ENCODE data around the gene TMEM53. TPM values are rescaled to one million over a fixed set of nuclear protein-coding genes. Genes with fewer than 3 reads are reported as not detected.
A peak's percentile ranks its signal among the peaks of the same experiment; 100 is the strongest.
"Not testable (repeated sequence)": the region's sequence is repeated elsewhere in the genome, so short reads cannot be mapped to it uniquely, and the experiment has no call there.

TMEM53 gene
- total RNA-seq, 4 donors from 2014 or later: 3.9 to 10.4 (median 8.0) TPM

DNA sequence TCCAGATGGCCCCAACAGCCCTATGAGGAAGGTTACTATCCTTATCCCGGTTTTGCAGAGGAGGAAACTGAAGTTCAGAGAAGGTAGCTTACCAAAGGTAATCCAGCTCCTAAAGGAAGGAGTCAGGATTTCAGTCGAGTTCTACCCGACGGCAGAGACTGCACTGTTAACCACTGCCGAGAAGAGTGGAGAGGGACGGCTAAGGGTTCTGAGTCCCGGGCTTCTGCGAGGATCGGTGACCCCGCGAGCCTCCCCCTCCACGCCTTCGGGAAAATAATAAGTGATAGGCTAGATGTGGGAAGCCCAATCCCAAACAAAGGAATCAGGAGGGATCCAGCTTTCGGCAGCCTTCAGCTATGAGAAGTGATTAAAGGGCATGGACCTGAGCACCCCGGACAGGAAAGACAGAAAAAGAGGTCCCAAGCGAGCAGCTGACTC, 587 bp downstream of the TMEM53 start:
- Histone ChIP-seq H3K9me3 (no peaks in the 10 kb centered on the region), H3K27ac (peak overlapping the region; percentile 83 to 96 (median 86)), H3K36me3 (no peaks in the 10 kb centered on the region), H3K27me3 (no peaks in the 10 kb centered on the region), H3K4me1 (peaks cover 15 to 33% of the 10 kb centered on the region in 2 donors), H3K4me3 (replicated peaks in 1 of 3) (peak overlapping the region; percentile 19 to 44 (median 29))
- intact Hi-C loops (cut with DNase I): no loop called here
- no peak for DNase-seq
- 1 to 3% methylated on average over 15 to 16 of the region's 16 CpGs for WGBS, 2 donors
- TF ChIP-seq POLR2A (IDR thresholded peaks at IDR 0.05): peak in 1 of 2 donors; percentile 37
- TF ChIP-seq, protein P1, sequence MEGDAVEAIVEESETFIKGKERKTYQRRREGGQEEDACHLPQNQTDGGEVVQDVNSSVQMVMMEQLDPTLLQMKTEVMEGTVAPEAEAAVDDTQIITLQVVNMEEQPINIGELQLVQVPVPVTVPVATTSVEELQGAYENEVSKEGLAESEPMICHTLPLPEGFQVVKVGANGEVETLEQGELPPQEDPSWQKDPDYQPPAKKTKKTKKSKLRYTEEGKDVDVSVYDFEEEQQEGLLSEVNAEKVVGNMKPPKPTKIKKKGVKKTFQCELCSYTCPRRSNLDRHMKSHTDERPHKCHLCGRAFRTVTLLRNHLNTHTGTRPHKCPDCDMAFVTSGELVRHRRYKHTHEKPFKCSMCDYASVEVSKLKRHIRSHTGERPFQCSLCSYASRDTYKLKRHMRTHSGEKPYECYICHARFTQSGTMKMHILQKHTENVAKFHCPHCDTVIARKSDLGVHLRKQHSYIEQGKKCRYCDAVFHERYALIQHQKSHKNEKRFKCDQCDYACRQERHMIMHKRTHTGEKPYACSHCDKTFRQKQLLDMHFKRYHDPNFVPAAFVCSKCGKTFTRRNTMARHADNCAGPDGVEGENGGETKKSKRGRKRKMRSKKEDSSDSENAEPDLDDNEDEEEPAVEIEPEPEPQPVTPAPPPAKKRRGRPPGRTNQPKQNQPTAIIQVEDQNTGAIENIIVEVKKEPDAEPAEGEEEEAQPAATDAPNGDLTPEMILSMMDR (IDR thresholded peaks at IDR 0.05): no peak

DNA sequence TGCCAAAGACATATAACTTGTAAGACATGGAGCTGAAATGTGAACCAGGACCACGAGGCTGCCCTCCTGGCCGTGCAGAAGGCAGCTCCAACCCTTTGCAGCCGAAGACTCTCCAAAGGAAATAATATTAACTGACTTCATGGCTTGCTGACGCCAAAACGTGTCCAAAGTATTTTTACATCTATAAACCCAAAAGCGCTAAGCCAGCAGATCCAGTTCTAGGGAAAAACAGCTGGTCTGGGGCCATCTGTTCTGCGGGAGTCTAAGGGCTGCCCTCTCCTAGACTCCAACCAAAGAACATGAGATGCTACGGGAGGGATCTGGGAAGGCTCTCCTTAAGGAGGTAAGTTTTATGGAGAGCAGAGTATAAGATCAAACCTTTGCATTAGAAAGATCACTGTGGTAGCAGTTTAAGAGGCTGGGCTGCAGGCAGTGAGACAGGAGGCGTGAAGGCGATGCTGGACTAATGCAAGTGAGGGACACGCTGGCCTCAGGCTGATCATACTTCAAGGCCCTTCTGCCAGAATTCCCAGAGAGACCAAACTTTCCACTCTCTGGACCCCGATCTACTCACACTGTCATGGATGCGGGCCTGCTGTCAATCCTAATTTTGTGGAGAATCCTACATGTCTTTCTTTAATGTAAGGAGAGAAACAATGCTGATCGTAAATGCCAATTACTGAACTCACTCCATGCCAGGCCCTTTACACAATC, 1.2 kb downstream of the TMEM53 start:
- intact Hi-C loops (cut with DNase I): no loop called here
- no peaks in the 10 kb centered on the region for H3K9me3 ChIP-seq
- no peaks in the 10 kb centered on the region for H3K36me3 ChIP-seq
- TF ChIP-seq, protein P1 (IDR thresholded peaks at IDR 0.05): no peak
- no peak for TF ChIP-seq POLR2A (IDR thresholded peaks at IDR 0.05)
- no peaks in the 10 kb centered on the region for H3K27me3 ChIP-seq
- whole genome bisulfite sequencing, 2 donors: 77 to 81% methylated on average over 14 of the region's 14 CpGs
- no peak for DNase-seq
- peak overlapping the region in 1 of 3 donors; percentile 44 for H3K4me3 ChIP-seq (replicated peaks in 1 of 3)
- H3K27ac ChIP-seq: peak overlapping the region; percentile 83 to 96 (median 86)
- H3K4me1 ChIP-seq: peaks cover 15 to 33% of the 10 kb centered on the region in 2 donors

DNA sequence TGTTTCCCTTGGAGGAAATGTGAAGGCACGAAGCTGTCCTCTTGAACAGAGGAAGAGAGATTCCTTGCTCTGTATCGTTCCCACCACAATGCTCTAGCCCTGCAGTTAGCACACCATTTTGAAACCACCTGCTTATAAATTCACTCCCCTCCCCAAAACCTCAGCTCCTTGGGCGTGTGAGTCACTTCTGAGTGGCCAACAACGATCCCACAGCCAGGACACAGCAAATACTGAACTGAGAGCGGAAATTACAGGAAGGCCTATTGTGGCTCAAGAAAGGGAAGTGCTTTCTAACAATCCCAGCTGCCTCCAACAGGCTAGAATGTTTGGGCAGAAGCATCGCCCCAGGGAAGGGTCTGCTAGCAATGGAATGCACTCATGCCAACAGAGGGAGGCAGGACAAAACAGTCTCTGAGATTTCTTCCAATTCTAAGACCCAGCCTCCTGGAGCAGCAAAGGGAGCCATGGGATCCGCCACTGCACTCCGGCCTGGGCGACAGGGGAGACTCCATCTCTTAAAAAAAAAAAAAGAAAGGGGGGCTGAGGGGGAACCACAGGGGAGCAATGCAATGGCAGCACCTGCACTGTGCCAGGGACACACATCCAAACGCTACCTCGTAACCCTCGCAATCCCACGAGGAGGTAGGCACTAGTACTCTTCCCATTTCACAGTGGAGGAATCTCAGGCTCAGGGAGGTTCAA, 1.9 kb downstream of the TMEM53 start:
- Histone ChIP-seq H3K9me3 (no peaks in the 10 kb centered on the region), H3K4me3 (replicated peaks in 1 of 3) (no peak overlapping the region), H3K27me3 (no peaks in the 10 kb centered on the region), H3K4me1 (peaks cover 15 to 33% of the 10 kb centered on the region in 2 donors), H3K36me3 (no peaks in the 10 kb centered on the region), H3K27ac (peak overlapping the region in 1 of 3 donors; percentile 18)
- intact Hi-C loops (cut with DNase I): no loop called here
- no peak for TF ChIP-seq POLR2A (IDR thresholded peaks at IDR 0.05)
- TF ChIP-seq, protein P1 (IDR thresholded peaks at IDR 0.05): no peak
- WGBS, 2 donors: 69 to 82% methylated on average over 11 to 13 of the region's 13 CpGs
- no peak for DNase-seq

DNA sequence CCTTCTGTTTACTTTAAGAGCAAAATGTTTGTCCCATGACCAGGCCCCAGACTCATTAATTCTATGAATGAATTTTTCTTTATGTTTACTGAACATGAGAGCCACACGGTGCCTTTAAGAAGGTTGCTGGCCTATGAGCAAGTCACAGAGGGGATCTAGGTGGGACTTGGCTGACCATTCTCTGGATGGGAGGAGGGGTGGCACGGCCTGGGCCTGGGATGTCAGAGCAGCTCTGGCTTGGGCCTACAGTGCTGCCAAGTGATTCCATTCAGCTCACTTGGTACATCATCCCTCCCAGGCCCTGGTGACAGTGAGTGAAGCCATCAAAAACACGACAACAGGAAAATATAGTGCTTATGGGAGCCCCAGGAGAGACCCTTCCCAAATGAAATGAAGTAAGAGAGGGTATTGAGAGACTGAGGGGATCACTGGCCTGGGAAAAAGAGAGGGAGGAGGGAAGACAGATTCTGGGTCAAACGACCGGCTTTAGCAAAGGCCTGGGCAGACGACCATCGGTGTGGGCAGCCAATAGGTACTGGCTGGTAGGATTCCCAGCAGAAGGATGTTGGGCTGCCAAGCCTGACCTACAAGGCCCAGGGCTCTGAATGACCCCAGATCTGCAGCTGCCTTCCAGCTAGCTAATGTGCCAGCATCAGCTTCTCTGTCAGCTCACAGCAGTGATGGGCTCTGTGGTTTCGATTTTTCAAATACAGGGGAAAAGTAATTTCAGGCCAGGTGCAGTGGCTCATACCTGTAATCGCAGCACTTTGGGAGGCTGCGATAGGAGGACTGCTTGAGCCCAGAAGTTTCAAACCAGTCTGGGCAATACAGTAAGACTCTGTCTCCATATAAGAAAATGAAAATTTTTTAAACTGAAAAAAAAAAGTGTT, 3.3 kb downstream of the TMEM53 start:
- TF ChIP-seq, protein P1 (IDR thresholded peaks at IDR 0.05): no peak
- no peak for TF ChIP-seq POLR2A (IDR thresholded peaks at IDR 0.05)
- intact Hi-C loops (cut with DNase I): no loop called here

GRCh38 chr1:44666719-44667118, 7.6 kb downstream of the TMEM53 start:
- H3K27me3 ChIP-seq; DNase-seq; H3K36me3 ChIP-seq; H3K27ac ChIP-seq; H3K4me3 ChIP-seq (replicated peaks in 1 of 3); intact Hi-C loops (cut with DNase I); H3K9me3 ChIP-seq; H3K4me1 ChIP-seq: not testable (repeated sequence)
- WGBS, 2 donors: 96 to 100% methylated on average over 1 of the region's 1 CpG

More for the DNA sequence above, 3.3 kb downstream of the TMEM53 start:
- DNase-seq: no peak
- no peaks in the 10 kb centered on the region for H3K9me3 ChIP-seq
- H3K36me3 ChIP-seq: no peaks in the 10 kb centered on the region
- no peak overlapping the region for H3K27ac ChIP-seq
- H3K27me3 ChIP-seq: no peaks in the 10 kb centered on the region
- no peak overlapping the region for H3K4me3 ChIP-seq (replicated peaks in 1 of 3)
- 91 to 95% methylated on average over 10 of the region's 10 CpGs for WGBS, 2 donors
- peaks cover 15 to 30% of the 10 kb centered on the region in 2 donors for H3K4me1 ChIP-seq

Measured in thyroid gland (tissue), 4 donors.